Cardiac fibroblast (primary cell): Measurements from ENCODE around the gene UTS2B.

ENCODE experiments used
- DNase-seq, 2 donors: peaks; one replicate each; pipeline versions ENCODE4 v3.0.0 to v3.0.0-alpha.2; 2010; ENCODE audit warnings: low read depth in 2 of 2
- H3K4me3 ChIP-seq, 2 donors: replicated peaks in 1 of 2; 1 replicate in 1 of 2; 2 replicates in 1 of 2; pipeline ENCODE4 v1.5.1; 2011; ENCODE audit warnings: low read depth in 2 of 2, low read length in 2 of 2, mild to moderate bottlenecking in 2 of 2, moderate library complexity in 1 of 2
- TF ChIP-seq, protein P1 (sequence below): IDR thresholded peaks from one replicate; pipeline ENCODE4 v1.5.1; 2011; ENCODE audit warnings: low read depth, mild to moderate bottlenecking, low read length, inconsistent platforms

Gene UTS2B

DNA sequence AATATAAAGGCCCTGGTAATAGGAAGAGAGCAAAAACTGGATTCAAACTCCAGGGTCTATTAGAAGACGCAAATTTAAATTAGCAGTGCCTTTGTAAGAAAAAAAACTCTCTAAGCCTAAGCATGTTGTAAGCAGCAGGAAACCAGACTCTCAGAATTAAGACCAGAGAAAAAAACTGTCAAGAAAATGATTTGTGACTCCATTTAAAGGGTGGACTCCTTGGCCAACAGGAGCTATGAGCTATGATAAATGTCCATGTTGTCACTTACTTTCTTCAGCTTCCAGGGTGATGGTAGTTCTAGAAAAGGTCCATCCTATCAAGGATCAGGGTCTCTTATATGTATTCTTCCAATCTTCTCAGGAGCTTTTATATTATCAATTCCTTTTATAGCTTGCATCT is 36.0 kb downstream of the UTS2B start:
- H3K4me3 ChIP-seq = no peak overlapping the region
- TF ChIP-seq, protein P1, sequence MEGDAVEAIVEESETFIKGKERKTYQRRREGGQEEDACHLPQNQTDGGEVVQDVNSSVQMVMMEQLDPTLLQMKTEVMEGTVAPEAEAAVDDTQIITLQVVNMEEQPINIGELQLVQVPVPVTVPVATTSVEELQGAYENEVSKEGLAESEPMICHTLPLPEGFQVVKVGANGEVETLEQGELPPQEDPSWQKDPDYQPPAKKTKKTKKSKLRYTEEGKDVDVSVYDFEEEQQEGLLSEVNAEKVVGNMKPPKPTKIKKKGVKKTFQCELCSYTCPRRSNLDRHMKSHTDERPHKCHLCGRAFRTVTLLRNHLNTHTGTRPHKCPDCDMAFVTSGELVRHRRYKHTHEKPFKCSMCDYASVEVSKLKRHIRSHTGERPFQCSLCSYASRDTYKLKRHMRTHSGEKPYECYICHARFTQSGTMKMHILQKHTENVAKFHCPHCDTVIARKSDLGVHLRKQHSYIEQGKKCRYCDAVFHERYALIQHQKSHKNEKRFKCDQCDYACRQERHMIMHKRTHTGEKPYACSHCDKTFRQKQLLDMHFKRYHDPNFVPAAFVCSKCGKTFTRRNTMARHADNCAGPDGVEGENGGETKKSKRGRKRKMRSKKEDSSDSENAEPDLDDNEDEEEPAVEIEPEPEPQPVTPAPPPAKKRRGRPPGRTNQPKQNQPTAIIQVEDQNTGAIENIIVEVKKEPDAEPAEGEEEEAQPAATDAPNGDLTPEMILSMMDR = no peak
- DNase-seq = no peak

DNA sequence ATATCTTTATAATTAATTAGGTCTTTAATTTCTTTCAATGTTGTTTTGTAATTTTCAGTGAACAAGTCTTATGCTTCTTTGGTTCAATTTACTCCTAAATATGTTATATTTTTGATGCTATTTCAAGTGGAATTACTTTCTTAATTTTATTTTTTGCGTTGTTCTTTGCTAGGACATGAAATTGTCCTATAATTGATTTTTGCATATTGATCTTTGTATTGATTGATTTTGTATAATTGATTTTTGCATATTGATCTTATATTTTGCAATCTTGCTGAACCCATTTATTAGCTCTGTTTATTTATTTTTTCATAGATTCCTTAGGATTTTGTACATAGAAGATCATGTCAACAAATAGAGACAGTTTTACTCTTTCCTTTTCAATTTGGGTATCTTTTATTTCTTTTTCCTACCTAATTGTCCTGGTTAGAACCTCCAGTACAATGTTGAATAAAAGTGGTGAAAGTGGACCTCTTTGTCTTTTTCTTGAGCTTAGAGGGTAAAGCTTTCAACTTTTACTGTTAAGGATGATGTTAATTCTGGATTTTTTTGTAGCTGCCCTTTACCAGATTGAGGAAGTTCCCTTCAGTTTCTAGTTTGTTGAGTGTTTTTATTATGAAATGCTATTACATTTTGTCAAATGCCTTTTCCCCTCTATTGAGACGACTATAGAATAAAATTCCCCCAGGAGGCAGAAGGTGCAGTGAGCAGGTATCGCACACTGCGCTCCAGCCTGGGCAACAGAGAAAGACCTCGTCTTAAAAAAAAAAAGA is 37.9 kb downstream of the UTS2B start:
- DNase-seq = no peak
- TF ChIP-seq, protein P1 = no peak
- no peak overlapping the region for H3K4me3 ChIP-seq

DNA sequence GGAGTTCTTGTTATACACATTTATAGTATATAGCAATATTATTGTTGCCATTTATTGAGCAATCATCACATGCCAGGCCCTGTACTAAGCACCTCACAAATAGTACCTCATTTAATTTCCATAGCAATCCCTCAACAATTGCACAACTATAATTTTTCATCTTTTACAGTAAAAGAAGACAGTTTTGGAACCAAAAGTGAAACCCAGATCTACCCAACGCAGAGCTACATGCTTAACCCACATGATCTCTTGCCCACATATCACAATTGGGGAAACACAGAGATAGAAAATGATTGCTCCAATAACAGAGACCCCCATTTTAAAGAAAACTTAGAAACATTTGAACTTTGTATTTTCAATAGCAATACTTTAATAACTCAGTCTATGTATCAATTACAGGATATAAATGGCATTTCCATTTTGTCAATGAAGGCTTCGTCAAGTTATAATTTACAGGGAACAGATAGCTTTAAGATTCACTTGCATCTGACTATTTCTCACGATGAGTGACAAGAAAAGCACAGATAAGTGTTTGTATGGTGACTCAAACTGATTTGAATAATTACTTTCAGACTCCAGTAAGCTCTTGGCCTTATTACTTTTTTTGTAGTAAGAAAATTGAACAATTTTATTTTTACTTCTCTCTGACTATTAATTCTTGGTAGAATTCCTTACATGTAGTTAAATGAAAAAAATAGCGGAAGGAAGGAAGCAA is 39.9 kb downstream of the UTS2B start:
- no peak overlapping the region for H3K4me3 ChIP-seq
- TF ChIP-seq, protein P1 = no peak
- peak; percentile 11 to 36 for DNase-seq

DNA sequence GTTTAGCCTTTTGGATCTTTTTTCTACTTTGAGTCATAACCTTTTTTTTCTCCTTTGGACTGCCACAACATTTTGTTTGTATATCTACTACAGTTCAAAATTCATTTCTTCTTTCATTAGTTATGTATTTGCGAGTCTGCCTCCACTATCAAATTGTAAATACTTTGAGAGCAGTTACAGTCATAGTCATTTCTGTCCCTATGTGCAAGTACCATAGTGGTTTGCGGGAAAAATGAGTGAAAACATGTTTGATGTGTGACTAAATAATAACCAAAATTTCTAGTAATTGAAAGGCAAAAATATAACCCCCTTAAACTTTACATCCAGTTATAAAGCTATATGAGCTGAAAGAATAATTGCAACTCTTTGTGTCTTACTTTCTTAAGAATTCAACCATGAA is 46.9 kb downstream of the UTS2B start:
- no peak for DNase-seq
- H3K4me3 ChIP-seq = no peak overlapping the region
- TF ChIP-seq, protein P1 = no peak

DNA sequence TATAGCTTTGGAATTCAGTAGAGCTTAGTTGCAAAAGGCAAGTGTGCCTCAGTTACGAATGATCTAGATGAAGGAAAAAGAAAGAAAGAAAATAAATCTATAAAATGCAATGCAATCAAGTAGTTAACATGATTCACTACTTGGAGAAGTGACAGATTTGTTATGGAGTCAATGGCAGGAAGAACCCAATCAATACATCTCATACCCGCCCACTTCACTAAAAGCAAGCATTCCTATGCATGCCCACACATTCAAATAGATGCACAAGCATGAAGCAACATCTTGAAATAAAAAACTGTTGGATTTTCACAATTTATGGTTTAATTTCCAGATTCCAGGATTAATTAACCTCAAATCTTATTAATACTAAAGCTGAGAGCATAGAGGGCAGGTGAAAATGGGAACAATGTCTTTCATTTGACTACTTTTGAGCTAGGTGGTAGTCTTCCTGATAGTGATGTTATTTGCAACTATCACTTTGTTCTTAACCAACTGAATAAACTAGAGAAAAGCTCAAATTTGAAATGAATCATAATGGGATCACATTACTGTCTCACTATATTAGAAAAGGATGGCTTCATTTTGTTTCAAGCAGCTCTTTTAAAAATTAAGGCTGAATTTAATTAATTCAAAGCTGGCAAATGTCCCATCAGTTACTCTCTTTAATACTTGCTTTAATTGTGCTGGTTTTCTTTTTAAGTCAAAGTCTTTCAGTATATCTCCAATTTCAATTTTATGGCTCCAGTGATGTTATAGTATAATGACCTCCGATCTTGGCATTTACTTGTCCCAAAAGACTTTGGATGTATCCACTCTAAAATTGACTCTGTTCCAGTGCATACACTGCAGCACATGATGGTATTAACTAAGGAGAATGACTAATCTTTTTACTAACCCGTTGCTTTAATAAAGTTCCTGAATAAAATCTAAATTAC is 47.8 kb downstream of the UTS2B start:
- peak; percentile 23 to 27 for DNase-seq
- no peak overlapping the region for H3K4me3 ChIP-seq
- TF ChIP-seq, protein P1 = no peak

DNA sequence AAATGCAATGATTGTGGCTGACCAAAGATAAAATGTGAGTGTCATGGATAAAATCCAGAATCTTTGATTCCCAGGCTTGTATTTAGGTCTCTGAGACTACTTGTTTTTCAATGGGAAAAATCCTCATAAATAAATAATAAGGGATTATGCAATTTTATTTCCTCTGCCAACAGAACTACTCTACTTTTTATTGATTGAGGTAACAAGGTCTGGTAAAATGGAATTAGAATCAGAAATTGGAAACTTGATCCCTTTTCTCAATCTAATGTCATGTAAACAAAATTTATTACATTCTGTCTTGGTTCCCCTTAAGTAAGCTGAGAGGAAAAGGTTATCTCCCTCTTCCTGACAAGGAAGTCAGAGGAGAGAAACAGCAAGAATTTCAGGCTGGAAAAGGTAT is 49.4 kb downstream of the UTS2B start:
- TF ChIP-seq, protein P1 = no peak
- DNase-seq = no peak
- H3K4me3 ChIP-seq = no peak overlapping the region
